Occipital lobe (tissue), 2 donors: ENCODE results near the gene MRC2. TPM values are rescaled to one million over a fixed set of nuclear protein-coding genes. Genes with fewer than 3 reads are reported as not detected.
A peak's percentile ranks its signal among the peaks of the same experiment; 100 is the strongest.

Experiments used
- DNase-seq: peaks from one replicate; lab custom pipeline; 2025; lab: John Stamatoyannopoulos, UW
- total RNA-seq: library from RNA; depleted of rRNA; stranded (reverse); fragments of >200 nt; gene quantifications from one replicate; pipeline ENCODE4 v1.2.3, GENCODE V29; 2014

MRC2 gene
- total RNA-seq, 1 donor from 2014 or later: 26.2 TPM

- no peak for DNase-seq
Observed at GRCh38 chr17:62702746-62703260, 75.3 kb downstream of the MRC2 start.

DNA sequence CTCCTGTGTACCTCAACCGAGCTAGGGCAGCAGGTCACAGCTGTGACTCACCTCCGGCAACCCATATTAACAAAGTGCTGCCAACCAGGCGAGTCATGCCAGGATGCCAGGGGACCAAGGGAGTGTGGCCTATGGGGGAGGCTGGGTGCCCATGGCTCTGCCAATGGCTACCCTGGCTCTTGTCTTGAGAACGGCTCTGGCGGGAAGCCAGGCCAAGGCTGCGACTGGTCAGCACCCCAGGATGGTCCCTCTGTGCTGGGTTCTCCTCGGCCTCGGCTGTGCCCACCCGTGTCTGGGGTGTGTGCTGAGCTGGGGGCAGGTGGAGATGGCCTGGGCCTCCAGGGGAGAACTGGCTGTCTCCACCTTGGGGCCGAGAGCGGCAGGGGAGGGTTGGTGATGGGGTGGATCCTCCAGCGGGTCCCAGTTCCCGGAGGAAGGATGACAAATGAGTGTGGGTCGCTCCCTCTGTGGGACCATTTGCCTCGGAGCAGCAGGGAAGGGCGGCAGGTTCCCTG, 75.8 kb downstream of the MRC2 start:
- DNase-seq: no peak

DNA sequence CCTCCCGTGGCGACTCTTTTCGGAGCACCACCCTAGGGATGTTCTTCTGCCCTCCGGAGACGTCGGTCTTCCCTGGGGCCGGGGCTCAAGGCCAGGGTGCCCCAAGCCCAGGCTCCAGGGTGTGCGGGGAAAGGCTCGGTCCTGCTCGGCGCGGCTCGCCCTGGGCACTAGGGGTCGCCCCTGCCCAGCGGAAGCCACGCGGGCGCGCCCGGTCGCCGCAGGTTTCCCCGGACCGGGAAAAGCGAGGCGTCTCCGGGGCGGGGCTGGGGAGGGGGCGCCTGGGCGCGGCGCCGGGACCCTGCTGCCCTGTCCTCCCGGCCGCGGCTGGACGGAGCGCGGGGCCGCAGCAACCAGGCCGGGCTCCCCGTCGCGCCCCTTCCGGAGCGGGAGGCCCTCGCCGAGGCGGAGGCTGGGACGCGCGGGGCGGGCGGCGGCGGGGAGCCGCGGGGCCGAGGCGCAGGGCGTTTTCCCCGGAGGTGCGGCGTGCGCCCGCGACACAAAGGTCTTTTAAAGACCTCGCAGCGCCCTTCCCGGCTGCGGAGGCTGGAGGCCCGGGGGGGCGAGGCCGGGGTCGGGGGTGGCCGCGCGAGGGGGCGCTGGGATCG, 76.4 kb downstream of the MRC2 start:
- DNase-seq: peak; percentile 45

- DNase-seq: no peak
Observed at GRCh38 chr17:62704381-62704971, 77.0 kb downstream of the MRC2 start.

- no peak for DNase-seq
Observed at GRCh38 chr17:62705156-62705777, 77.8 kb downstream of the MRC2 start.

DNA sequence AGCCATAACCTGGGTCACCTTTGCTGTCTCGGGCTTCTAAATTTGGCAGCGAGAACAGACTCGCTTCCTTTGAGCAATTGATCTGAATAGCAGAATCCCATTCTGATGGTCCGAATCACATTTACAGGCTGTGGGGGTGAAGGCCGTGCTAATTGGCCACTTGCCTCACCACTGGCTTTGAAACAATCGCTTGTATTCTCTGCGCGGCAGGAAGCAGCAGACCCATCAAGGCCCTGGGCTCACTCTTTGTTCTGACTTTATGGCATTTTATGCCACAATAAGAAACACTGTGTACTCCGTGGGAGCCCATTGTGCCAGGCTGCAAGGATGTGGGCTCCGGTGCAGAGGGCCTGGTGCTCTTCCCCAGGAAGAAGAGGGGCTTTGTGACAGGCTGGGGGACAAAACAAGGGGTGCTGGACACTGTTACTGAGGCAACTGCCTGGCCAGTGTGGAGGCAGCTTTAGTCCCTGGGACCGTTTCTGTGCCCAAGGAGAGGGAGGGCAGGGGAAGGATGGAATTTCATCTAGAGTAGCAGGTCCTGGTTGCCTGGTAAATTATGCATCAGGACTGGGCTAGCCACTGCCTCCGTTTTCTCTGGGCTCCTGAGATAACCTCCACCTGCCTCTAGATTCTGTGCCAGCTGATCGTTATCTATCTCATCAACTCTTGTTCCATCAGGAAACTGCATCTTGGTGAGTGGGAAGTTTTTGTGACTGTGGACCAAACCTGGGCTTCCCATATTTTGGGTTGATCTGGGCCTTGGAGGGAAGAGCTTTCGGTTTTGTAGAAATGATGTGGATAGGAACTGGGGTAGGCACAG, 78.5 kb downstream of the MRC2 start:
- peak; percentile 50 for DNase-seq

GRCh38 chr17:62706598-62707424, 79.3 kb downstream of the MRC2 start:
- DNase-seq: no peak

DNA sequence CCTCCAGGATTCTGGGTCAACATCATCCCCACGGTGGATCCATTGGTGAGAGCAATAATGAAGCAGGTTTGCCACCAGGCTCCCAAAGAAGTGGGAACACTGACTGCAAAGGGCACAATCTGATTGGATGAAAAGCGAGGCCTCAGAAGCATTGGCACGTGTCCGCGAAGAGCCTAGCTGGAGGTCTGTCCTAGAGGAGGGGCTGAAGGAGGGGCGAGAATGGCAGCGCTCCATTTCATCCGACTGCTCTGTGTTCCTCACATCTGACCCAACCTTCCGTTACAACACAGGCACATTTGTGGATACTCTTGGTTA, 79.9 kb downstream of the MRC2 start:
- DNase-seq: no peak

DNA sequence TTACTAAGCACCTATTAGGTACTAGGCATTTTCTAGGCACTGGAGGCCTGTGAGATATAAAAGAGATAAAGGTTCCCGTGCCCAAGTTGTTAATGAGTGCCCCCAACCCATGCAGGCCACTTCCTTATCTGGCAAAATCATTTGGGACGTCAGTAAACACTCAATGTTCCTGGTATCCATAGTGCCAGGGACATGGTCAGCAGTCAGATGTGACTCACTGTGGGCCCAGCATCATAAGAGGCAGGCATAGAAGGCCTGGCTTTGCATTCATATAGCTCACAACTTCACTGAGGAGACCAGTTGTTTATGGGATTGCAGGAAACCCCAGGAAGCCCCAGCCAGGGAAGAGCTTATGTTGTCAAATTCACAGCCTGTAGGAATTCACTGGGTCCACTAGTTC, 81.1 kb downstream of the MRC2 start:
- no peak for DNase-seq

DNA sequence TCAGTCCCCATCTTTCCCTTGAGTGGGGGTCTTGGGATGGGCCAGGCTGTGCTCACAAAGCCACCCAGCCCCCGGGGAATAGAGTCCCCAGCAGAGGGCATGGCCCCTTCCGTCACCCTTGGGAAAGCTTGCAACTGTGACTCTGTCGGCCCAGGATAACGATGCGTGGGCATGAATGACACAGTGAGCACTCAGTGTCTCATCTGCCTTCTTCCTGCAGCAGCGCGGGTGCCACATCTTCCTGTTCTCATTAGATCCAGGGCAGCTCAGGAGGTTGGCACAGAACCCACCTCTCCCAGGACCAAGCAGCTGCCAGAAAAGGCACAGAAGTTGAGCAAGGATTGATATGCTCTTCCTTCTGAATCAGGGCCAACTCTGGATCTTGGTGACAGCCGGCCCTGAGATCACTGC, 84.7 kb downstream of the MRC2 start:
- no peak for DNase-seq

DNA sequence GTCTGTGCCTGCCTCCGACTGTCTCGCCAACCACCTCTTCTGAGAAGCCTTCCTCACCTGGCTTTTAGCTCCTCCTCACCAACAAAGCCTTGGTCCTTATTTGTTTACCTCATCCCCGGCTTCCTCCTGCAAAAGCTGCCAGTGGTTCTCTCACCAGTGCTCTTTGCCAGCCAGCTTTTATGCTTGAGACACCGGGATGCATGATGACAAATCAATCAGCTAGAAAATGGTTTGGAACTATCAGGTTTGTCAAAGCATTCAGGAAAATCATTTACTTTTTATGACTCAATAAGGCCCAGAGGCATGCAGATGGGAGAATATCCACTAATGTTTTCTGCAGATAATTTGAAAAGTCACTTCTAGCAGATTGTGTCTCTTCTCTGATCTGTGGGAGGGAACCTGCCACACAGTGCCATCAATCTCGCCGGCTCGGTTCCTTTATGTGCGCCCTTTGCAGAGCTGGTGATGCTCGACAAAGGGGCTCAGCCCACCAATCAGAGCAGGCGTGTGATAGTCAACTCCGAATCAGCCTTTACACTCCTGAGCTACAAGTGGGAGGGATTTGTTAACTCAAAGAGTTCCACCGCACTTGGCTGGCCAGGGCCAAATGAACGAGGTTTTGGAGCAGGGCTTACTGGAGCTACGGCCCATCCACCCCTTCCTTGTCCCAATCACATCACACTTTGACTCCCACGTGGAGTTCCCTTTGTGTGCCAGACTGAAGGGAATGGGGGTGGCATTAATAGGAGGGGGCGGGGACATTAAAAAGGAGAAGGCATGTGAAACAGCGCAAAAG, 85.8 kb downstream of the MRC2 start:
- no peak for DNase-seq

DNA sequence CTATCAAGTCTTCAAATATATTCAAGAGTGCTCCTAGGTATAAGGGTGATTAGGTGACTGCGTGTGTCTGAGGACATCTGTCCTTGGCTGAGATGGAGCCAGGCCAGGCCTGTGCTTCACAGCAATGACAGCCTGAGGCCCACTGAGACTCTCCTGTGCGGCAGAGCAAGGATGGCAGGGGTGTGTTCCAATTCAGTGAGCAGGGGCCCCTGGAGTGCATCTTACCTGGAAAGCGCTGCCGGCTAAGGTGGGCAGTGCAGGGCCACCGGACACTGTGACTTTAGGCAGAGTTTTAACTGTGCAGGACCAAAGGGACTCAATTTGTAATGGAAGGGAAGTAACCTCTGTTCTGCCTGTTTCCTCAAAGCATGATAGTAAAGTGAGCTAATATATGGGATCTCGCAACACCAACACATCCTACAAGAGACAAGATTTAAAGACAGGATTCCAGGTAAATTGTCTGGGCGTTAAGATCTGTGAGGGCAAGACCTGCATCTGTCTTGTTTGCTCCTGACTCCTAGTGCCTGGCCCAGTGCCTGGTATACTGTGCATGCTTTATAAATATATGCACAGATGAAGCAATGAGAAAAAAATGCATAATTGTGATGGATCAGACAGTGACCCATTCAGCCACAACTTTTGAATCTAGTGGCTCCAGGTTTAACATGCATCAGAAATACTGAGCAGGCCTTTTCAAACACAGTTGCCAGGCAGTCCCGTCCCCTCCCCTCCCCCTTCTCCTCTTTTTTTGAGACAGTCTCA, 86.7 kb downstream of the MRC2 start:
- DNase-seq: no peak

DNA sequence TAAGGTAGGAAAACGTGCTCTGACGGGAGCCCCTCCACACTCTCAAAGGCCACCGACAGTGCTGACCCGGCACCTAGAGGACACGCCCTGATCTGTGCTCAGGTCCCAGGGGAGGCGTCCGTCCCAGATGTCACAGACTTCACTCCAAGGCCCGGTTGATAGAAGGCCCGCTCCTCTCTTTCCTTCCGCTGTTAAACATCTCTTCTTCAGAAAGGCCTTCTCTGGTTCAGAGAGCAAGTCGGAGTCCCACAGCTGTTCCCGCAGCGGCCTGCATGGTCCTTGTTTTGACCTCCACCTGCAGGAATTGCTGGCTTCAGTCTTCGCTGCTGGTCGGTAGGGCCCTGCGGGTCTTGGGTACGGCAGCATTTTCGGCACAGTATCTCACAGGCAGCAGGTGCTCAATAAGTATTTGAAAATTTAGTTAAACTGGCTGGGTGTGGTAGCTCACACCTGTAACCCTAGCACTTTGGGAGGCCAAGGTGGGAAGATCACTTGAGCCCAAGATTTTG, 88.5 kb downstream of the MRC2 start:
- DNase-seq: no peak

DNA sequence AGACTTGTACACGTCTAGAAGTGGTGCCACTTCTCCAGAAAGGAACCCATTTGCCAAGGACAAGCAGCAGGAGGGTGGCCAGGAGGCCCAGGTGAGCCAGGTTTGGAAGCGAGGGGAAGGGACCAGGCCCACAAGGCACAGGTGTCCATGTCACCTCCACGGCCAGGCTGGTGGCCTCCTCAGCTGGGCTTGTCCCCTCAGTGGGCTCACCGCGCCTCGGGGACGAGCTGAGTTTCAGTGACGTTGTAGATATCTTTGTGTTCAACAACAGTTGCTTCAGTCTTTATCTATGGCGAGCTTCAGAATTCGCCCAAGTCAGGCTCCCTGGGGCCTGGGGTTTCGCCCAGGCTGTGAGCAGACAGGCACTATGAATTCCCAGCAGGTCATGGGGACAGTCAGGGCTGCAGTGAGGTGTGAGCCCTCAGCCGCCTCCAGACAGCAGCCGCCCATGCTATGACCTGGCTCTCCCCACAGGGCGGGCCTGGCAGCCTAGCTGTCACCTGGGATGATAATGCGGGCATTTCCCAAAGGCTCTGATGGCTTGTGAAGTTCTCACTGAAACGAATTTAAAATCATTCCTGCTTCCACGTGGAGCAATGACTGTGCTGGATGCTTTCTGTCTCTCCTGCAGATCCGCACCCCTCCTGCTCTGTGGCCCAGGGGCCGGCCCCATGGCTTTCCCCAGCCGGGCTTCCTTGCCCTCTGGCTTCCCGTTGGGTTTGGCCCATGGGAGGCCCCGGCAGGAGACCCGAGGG, 89.5 kb downstream of the MRC2 start:
- no peak for DNase-seq

- no peak for DNase-seq
Observed at GRCh38 chr17:62717589-62717855, 90.1 kb downstream of the MRC2 start.

DNA sequence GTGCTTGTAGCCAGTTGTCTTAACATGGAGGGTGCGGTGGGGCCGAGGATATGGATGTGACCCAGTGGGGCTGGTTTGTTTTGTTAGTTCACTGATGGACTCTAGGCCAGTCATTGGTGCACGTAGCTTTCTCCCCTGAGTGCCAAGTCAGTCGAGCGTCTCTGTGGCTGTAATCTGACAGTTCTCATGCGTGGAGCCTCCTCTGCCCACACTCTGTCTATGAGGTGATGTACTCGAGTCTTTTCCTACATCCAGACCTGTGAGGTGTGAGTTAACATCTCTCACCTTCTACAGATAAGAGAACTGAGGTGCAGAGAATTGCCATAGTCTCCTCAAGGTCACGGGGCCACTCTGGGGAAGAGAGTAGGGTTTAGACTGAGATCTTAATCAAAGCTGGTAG, 90.4 kb downstream of the MRC2 start:
- no peak for DNase-seq

- DNase-seq: no peak
Observed at GRCh38 chr17:62718429-62718828, 91.0 kb downstream of the MRC2 start.

GRCh38 chr17:62719586-62719985, 92.1 kb downstream of the MRC2 start:
- DNase-seq: no peak
